NCI-H128 (cell line): ENCODE results near the gene OR8S1.
"Not testable (repeated sequence)": the region's sequence is repeated elsewhere in the genome, so short reads cannot be mapped to it uniquely, and the experiment has no call there.

Experiments
- DNase-seq: peaks from one replicate; lab custom pipeline; 2025; ENCODE audit not compliant: unreplicated experiment; lab: John Stamatoyannopoulos, UW

Gene OR8S1

GRCh38 chr12:48553666-48554343, 28.4 kb downstream of the OR8S1 start:
- not testable (repeated sequence) for DNase-seq

GRCh38 chr12:48556631-48557030, 31.2 kb downstream of the OR8S1 start:
- no peak for DNase-seq

GRCh38 chr12:48557919-48558318, 32.5 kb downstream of the OR8S1 start:
- no peak for DNase-seq

GRCh38 chr12:48567731-48568130, 42.3 kb downstream of the OR8S1 start:
- DNase-seq: no peak

- DNase-seq: no peak
Observed at GRCh38 chr12:48569946-48570345, 44.5 kb downstream of the OR8S1 start, which contains the start of gene LALBA. Gene LALBA (minus strand): TSS chr12:48570046. CDS start chr12:48570020, 26 bp downstream.

- no peak for DNase-seq
Observed at GRCh38 chr12:48572326-48572725, 46.9 kb downstream of the OR8S1 start.
